Activated effector memory CD4-positive, alpha-beta T cell treated with Interleukin-2 at 50 U/mL for 16 hours (primary cell): ENCODE measurements around the gene NXPH1.

Experiments
- DNase-seq: peaks from one replicate; pipeline ENCODE4 v3.0.0-alpha.2; 2020

The NXPH1 gene

GRCh38 chr7:8437606-8438005 lies 4.2 kb downstream of the NXPH1 start:
- no peak for DNase-seq

- DNase-seq = no peak
Measured at GRCh38 chr7:8440670-8441069, 7.3 kb downstream of the NXPH1 start.

- DNase-seq = no peak
Measured at GRCh38 chr7:8441106-8441965, 7.9 kb downstream of the NXPH1 start.

GRCh38 chr7:8442051-8442813 lies 8.8 kb downstream of the NXPH1 start:
- DNase-seq = no peak

- DNase-seq = no peak
Measured at GRCh38 chr7:8442814-8443304, 9.4 kb downstream of the NXPH1 start.

- DNase-seq = no peak
Measured at GRCh38 chr7:8443576-8444467, 10.4 kb downstream of the NXPH1 start.

- DNase-seq = no peak
Measured at GRCh38 chr7:8444468-8444769, 11.0 kb downstream of the NXPH1 start.

GRCh38 chr7:8453535-8453934 lies 20.1 kb downstream of the NXPH1 start:
- DNase-seq = no peak

GRCh38 chr7:8455426-8455825 lies 22.0 kb downstream of the NXPH1 start:
- no peak for DNase-seq

- no peak for DNase-seq
Measured at GRCh38 chr7:8462309-8462708, 28.9 kb downstream of the NXPH1 start.

- DNase-seq = no peak
Measured at GRCh38 chr7:8465338-8465737, 31.9 kb downstream of the NXPH1 start.

- DNase-seq = no peak
Measured at GRCh38 chr7:8480527-8480926, 47.1 kb downstream of the NXPH1 start.

- DNase-seq = no peak
Measured at GRCh38 chr7:8481096-8481495, 47.7 kb downstream of the NXPH1 start.

GRCh38 chr7:8481752-8482446 lies 48.5 kb downstream of the NXPH1 start:
- no peak for DNase-seq

- DNase-seq = no peak
Measured at GRCh38 chr7:8490391-8491045, 57.1 kb downstream of the NXPH1 start.

GRCh38 chr7:8491106-8491505 lies 57.7 kb downstream of the NXPH1 start:
- no peak for DNase-seq

- no peak for DNase-seq
Measured at GRCh38 chr7:8491544-8492489, 58.4 kb downstream of the NXPH1 start.

- no peak for DNase-seq
Measured at GRCh38 chr7:8499128-8499527, 65.7 kb downstream of the NXPH1 start.

- no peak for DNase-seq
Measured at GRCh38 chr7:8500286-8500685, 66.9 kb downstream of the NXPH1 start.

GRCh38 chr7:8507566-8507965 lies 74.2 kb downstream of the NXPH1 start:
- DNase-seq = no peak

GRCh38 chr7:8509621-8510020 lies 76.2 kb downstream of the NXPH1 start:
- no peak for DNase-seq
